OCI-LY7 (cell line): Measurements from ENCODE around the gene FNDC10.

Experiments used
- EZH2phosphoT487 ChIP-seq: fragments of 200-600 bp; sonication (generic); IDR thresholded peaks from 2 replicates; pipeline ENCODE4 v1.6.1; 2018; ENCODE audit warnings: low read depth, borderline replicate concordance, mild to moderate bottlenecking, mixed run types, antibody characterized with exemption, low read length, moderate library complexity, mixed read lengths
- TF ChIP-seq, protein P1 (sequence below): fragments of 200-600 bp; sonication (generic); conservative IDR thresholded peaks from 2 replicates; pipeline ENCODE4 v1.5.1; 2014; ENCODE audit warnings: mild to moderate bottlenecking, antibody characterized with exemption, low read length, moderate library complexity, mixed read lengths

DNA sequence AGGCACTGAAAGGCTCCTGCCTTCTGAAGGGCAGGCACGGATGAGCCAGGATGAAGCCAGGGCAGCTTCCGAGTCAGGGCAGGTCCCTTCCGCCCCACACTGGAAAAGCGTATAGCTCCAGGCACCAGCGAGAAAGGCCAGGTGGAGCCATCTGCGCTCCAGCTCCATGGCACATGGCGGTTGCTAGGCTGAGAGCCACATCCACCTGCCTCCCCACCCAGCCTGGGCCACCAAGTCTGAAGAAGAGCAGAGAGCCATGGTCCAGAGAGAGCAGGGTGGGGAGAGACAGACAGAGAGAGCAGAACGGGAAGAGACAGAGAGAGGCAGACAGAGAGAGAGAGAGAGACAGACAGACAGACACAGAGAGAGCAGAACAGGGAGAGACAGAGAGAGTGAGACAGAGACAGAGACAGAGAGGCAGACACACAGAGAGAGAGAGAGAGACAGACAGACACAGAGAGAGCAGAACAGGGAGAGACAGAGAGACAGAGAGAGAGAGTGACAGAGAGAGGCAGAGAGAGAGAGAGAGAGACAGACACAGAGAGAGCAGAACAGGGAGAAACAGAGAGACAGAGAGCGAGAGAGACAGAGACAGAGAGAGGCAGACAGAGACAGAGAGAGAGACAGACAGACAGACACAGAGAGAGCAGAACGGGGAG, 5.2 kb downstream of the FNDC10 start:
- TF ChIP-seq, protein P1, sequence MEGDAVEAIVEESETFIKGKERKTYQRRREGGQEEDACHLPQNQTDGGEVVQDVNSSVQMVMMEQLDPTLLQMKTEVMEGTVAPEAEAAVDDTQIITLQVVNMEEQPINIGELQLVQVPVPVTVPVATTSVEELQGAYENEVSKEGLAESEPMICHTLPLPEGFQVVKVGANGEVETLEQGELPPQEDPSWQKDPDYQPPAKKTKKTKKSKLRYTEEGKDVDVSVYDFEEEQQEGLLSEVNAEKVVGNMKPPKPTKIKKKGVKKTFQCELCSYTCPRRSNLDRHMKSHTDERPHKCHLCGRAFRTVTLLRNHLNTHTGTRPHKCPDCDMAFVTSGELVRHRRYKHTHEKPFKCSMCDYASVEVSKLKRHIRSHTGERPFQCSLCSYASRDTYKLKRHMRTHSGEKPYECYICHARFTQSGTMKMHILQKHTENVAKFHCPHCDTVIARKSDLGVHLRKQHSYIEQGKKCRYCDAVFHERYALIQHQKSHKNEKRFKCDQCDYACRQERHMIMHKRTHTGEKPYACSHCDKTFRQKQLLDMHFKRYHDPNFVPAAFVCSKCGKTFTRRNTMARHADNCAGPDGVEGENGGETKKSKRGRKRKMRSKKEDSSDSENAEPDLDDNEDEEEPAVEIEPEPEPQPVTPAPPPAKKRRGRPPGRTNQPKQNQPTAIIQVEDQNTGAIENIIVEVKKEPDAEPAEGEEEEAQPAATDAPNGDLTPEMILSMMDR = no peak
- TF ChIP-seq EZH2phosphoT487 = no peak
